CD4-positive, CD25-positive, alpha-beta regulatory T cell (primary cell): ENCODE results near the gene GNG12. TPM values are rescaled to one million over a fixed set of nuclear protein-coding genes. Genes with fewer than 3 reads are reported as not detected.

Experiments
- ATAC-seq, 2 donors: fragments of 150-1000 bp; cut with Tn5 transposase; one replicate each; pipeline ENCODE4 v1.10.0; 2021; ENCODE audit warnings: low read depth in 2 of 2, moderate number of reproducible peaks in 2 of 2, moderate library complexity in 1 of 2
- DNase-seq, 3 donors: peaks; one replicate each; pipeline versions ENCODE4 v3.0.0 to v3.0.0-alpha.2; 2012 to 2022; ENCODE audit warnings: mixed read lengths in 1 of 3
- H3K27ac ChIP-seq: one replicate; pipeline ENCODE4 v1.7.0; 2013; ENCODE audit warnings: mild to moderate bottlenecking, low read length; ENCODE audit not compliant: insufficient read depth, poor library complexity, severe bottlenecking
- H3K27me3 ChIP-seq: one replicate; pipeline ENCODE4 v1.7.0; 2013; ENCODE audit warnings: low read length; ENCODE audit not compliant: control insufficient read depth, insufficient read depth
- H3K36me3 ChIP-seq: one replicate; pipeline ENCODE4 v1.7.0; 2013; ENCODE audit warnings: mild to moderate bottlenecking, low read length, moderate library complexity; ENCODE audit not compliant: control insufficient read depth, insufficient read depth
- H3K4me1 ChIP-seq: 2 replicates; pipeline ENCODE4 v1.7.0; 2013; ENCODE audit warnings: mild to moderate bottlenecking, low read length; ENCODE audit not compliant: insufficient read depth, control insufficient read depth, poor library complexity, severe bottlenecking
- H3K4me3 ChIP-seq: one replicate; pipeline ENCODE4 v1.7.0; 2013; ENCODE audit warnings: low read depth, mild to moderate bottlenecking, low read length, moderate library complexity
- H3K9me3 ChIP-seq, 2 experiments: 1 replicate in 1 of 2; 2 replicates in 1 of 2; pipeline ENCODE4 v1.7.0; 2013; ENCODE audit warnings: low read length in 2 of 2, mild to moderate bottlenecking in 1 of 2, moderate library complexity in 1 of 2; ENCODE audit not compliant: control insufficient read depth in 2 of 2
- H3K27ac Mint-ChIP-seq, 3 donors: one replicate each; pipeline ENCODE4 v1.8.0; 2020 to 2022; ENCODE audit warnings: mild to moderate bottlenecking in 3 of 3, mixed read lengths in 3 of 3, moderate library complexity in 2 of 3
- H3K27me3 Mint-ChIP-seq: one replicate; pipeline ENCODE4 v1.8.0; 2022; ENCODE audit warnings: mild to moderate bottlenecking, mixed read lengths
- H3K36me3 Mint-ChIP-seq: one replicate; pipeline ENCODE4 v1.8.0; 2020; ENCODE audit warnings: mixed read lengths
- H3K4me1 Mint-ChIP-seq, 4 donors: one replicate each; pipeline ENCODE4 v1.8.0; 2020 to 2022; ENCODE audit warnings: mixed read lengths in 4 of 4, mild to moderate bottlenecking in 1 of 4
- H3K4me3 Mint-ChIP-seq, 4 donors: one replicate each; pipeline ENCODE4 v1.8.0; 2020 to 2022; ENCODE audit warnings: mild to moderate bottlenecking in 4 of 4, mixed read lengths in 4 of 4, moderate library complexity in 3 of 4
- H3K9me3 Mint-ChIP-seq, 7 donors: one replicate each; pipeline ENCODE4 v1.8.0; 2020 to 2022; ENCODE audit warnings: mixed read lengths in 7 of 7, mild to moderate bottlenecking in 3 of 7, moderate library complexity in 2 of 7
- polyA plus RNA-seq, 4 donors: library from polyadenylated mRNA; unstranded; fragments of 300-500 nt; fragmentation: Illumina TruSeq; gene quantifications; one replicate each; pipeline ENCODE4 v1.2.3, GENCODE V29; 2021
- total RNA-seq: library from RNA; stranded (reverse); gene quantifications from one replicate; pipeline ENCODE4 v1.2.3, GENCODE V29; 2022

The GNG12 gene
- total and polyA plus RNA-seq, 5 donors from 2014 or later: not detected

GRCh38 chr1:67795179-67795912 lies 37.9 kb downstream of the GNG12 start:
- no peak overlapping the region for H3K4me3 ChIP-seq
- no peaks in the 10 kb centered on the region for H3K4me1 ChIP-seq
- H3K36me3 Mint-ChIP-seq: no peaks in the 10 kb centered on the region
- DNase-seq (no peak), ATAC-seq (no peak)
- no peaks in the 10 kb centered on the region for H3K36me3 ChIP-seq
- H3K9me3 Mint-ChIP-seq: peaks cover 0 to 4% (median 0%) of the 10 kb centered on the region in 7 donors
- H3K27me3 Mint-ChIP-seq: peaks cover 14% of the 10 kb centered on the region
- H3K9me3 ChIP-seq: no peaks in the 10 kb centered on the region
- H3K27ac ChIP-seq: no peak overlapping the region
- no peak overlapping the region for H3K4me3 Mint-ChIP-seq
- no peak overlapping the region for H3K27ac Mint-ChIP-seq
- H3K27me3 ChIP-seq: no peaks in the 10 kb centered on the region
- no peaks in the 10 kb centered on the region for H3K4me1 Mint-ChIP-seq

- Histone ChIP-seq H3K27ac (no peak overlapping the region), H3K9me3 (no peaks in the 10 kb centered on the region), H3K4me3 (no peak overlapping the region), H3K27me3 (no peaks in the 10 kb centered on the region), H3K4me1 (no peaks in the 10 kb centered on the region), H3K36me3 (no peaks in the 10 kb centered on the region)
- Mint-ChIP-seq H3K4me1 (no peaks in the 10 kb centered on the region), H3K27ac (no peak overlapping the region), H3K27me3 (peaks cover 17% of the 10 kb centered on the region), H3K9me3 (peaks cover 0 to 4% (median 0%) of the 10 kb centered on the region in 7 donors), H3K36me3 (no peaks in the 10 kb centered on the region), H3K4me3 (no peak overlapping the region)
- DNase-seq: no peak
- ATAC-seq: no peak
Observed at GRCh38 chr1:67793562-67793961, 39.7 kb downstream of the GNG12 start.

GRCh38 chr1:67792741-67793458 lies 40.4 kb downstream of the GNG12 start:
- no peak overlapping the region for H3K4me3 Mint-ChIP-seq
- DNase-seq (no peak), ATAC-seq (no peak)
- H3K4me3 ChIP-seq: no peak overlapping the region
- H3K36me3 ChIP-seq: no peaks in the 10 kb centered on the region
- no peak overlapping the region for H3K27ac Mint-ChIP-seq
- H3K27ac ChIP-seq: no peak overlapping the region
- no peaks in the 10 kb centered on the region for H3K36me3 Mint-ChIP-seq
- no peaks in the 10 kb centered on the region for H3K9me3 ChIP-seq
- no peaks in the 10 kb centered on the region for H3K4me1 Mint-ChIP-seq
- no peaks in the 10 kb centered on the region for H3K27me3 ChIP-seq
- H3K27me3 Mint-ChIP-seq: peaks cover 17% of the 10 kb centered on the region
- H3K4me1 ChIP-seq: no peaks in the 10 kb centered on the region
- peaks cover 0 to 4% (median 0%) of the 10 kb centered on the region in 7 donors for H3K9me3 Mint-ChIP-seq

DNA sequence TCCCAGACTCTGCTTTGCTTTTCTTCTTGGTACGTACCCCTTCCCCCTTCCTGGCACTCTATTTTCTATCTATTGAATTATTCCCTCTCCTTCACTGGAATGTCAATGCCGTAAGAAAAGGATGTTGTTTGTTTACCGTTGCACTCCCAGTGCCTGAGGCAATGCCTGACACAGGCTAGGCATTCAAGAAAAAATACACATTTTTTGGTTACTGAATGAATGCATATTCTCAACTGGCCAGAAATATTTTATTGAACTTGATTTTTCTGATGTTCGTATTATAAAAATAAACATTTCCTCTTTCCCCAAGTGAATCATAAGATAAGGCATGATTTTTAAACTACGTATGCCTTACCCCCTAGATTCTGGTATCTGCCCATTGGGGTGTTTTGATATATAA lies 41.2 kb downstream of the GNG12 start:
- Mint-ChIP-seq H3K4me3 (no peak overlapping the region), H3K36me3 (no peaks in the 10 kb centered on the region), H3K27ac (peak overlapping the region in 1 of 3 donors; percentile 78), H3K4me1 (no peaks in the 10 kb centered on the region), H3K9me3 (peaks cover 0 to 4% (median 0%) of the 10 kb centered on the region in 7 donors), H3K27me3 (peaks cover 17% of the 10 kb centered on the region)
- ATAC-seq (no peak), DNase-seq (no peak)
- no peaks in the 10 kb centered on the region for H3K9me3 ChIP-seq
- H3K4me3 ChIP-seq: no peak overlapping the region
- H3K27me3 ChIP-seq: no peaks in the 10 kb centered on the region
- H3K4me1 ChIP-seq: no peaks in the 10 kb centered on the region
- H3K36me3 ChIP-seq: no peaks in the 10 kb centered on the region
- no peak overlapping the region for H3K27ac ChIP-seq

DNA sequence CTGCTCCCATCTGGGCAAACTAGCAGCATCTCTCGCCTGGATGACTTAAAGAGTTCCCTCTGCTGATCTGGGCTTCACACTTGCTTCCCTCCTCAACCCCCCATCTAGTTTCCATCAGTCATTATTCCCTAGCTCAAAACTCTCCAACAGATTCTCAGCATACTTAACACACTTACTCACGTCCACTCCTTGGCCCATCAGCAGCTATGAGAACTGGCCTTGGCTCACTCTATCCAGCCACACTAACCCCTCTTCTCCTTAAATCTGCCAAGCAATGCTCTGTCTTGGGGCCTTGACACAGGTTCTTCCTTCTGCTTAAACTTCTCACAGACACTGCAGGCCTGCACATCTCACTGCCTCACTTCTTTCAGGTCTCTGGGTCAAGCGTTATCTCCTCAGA lies 41.6 kb downstream of the GNG12 start:
- H3K27me3 Mint-ChIP-seq: peaks cover 17% of the 10 kb centered on the region
- Histone ChIP-seq H3K4me3 (no peak overlapping the region), H3K9me3 (no peaks in the 10 kb centered on the region), H3K36me3 (no peaks in the 10 kb centered on the region), H3K27ac (no peak overlapping the region), H3K4me1 (no peaks in the 10 kb centered on the region), H3K27me3 (no peaks in the 10 kb centered on the region)
- no peaks in the 10 kb centered on the region for H3K4me1 Mint-ChIP-seq
- H3K4me3 Mint-ChIP-seq: no peak overlapping the region
- H3K36me3 Mint-ChIP-seq: no peaks in the 10 kb centered on the region
- ATAC-seq (no peak), DNase-seq (no peak)
- H3K27ac Mint-ChIP-seq: peak overlapping the region in 1 of 3 donors; percentile 78
- peaks cover 0 to 4% (median 0%) of the 10 kb centered on the region in 7 donors for H3K9me3 Mint-ChIP-seq

GRCh38 chr1:67791261-67791660 lies 42.0 kb downstream of the GNG12 start:
- Histone ChIP-seq H3K36me3 (no peaks in the 10 kb centered on the region), H3K4me1 (no peaks in the 10 kb centered on the region), H3K4me3 (no peak overlapping the region), H3K27me3 (no peaks in the 10 kb centered on the region), H3K9me3 (no peaks in the 10 kb centered on the region), H3K27ac (no peak overlapping the region)
- no peak overlapping the region for H3K4me3 Mint-ChIP-seq
- no peaks in the 10 kb centered on the region for H3K36me3 Mint-ChIP-seq
- ATAC-seq: no peak
- no peak for DNase-seq
- H3K27me3 Mint-ChIP-seq: peaks cover 17% of the 10 kb centered on the region
- H3K9me3 Mint-ChIP-seq: peaks cover 0 to 1% (median 0%) of the 10 kb centered on the region in 7 donors
- no peak overlapping the region for H3K27ac Mint-ChIP-seq
- H3K4me1 Mint-ChIP-seq: no peaks in the 10 kb centered on the region

GRCh38 chr1:67790201-67790692 lies 43.0 kb downstream of the GNG12 start:
- Histone ChIP-seq H3K36me3 (no peaks in the 10 kb centered on the region), H3K4me3 (no peak overlapping the region), H3K27me3 (no peaks in the 10 kb centered on the region), H3K9me3 (no peaks in the 10 kb centered on the region), H3K4me1 (no peaks in the 10 kb centered on the region), H3K27ac (no peak overlapping the region)
- ATAC-seq (no peak), DNase-seq (no peak)
- no peaks in the 10 kb centered on the region for H3K4me1 Mint-ChIP-seq
- H3K27me3 Mint-ChIP-seq: peaks cover 17% of the 10 kb centered on the region
- no peak overlapping the region for H3K4me3 Mint-ChIP-seq
- no peaks in the 10 kb centered on the region for H3K36me3 Mint-ChIP-seq
- no peak overlapping the region for H3K27ac Mint-ChIP-seq
- H3K9me3 Mint-ChIP-seq: peaks cover 0 to 1% (median 0%) of the 10 kb centered on the region in 7 donors
